HepG2 (cell line): Measurements from ENCODE around the gene PGAP1. TPM values are rescaled to one million over a fixed set of nuclear protein-coding genes. Genes with fewer than 3 reads are reported as not detected.

Experiments used
- IKZF4 ChIP-seq: sonication (generic); formaldehyde crosslinking; IDR thresholded peaks from 2 replicates; pipeline ENCODE4 v1.5.1; 2020; ENCODE audit warnings: borderline replicate concordance, mild to moderate bottlenecking, low read depth, missing genetic modification reagents; ENCODE audit errors: not compliant biosample characterization
- JARID2 ChIP-seq: sonication (generic); formaldehyde crosslinking; IDR thresholded peaks from 2 replicates; pipeline ENCODE4 v1.8.1; 2023; ENCODE audit warnings: missing genetic modification reagents, inconsistent platforms; ENCODE audit not compliant: insufficient replicate concordance
- JUN ChIP-seq: sonication (generic); formaldehyde crosslinking; IDR thresholded peaks from 2 replicates; pipeline ENCODE4 v1.4.0; 2020; ENCODE audit warnings: mild to moderate bottlenecking, missing genetic modification reagents
- KAT2B ChIP-seq: fragments of 150-350 bp; IDR thresholded peaks from 2 replicates; pipeline ENCODE4 v1.6.1; 2014; ENCODE audit warnings: low read depth, low read length, borderline replicate concordance
- KMT2B ChIP-seq: IDR thresholded peaks from 2 replicates; pipeline ENCODE4 v1.6.1; 2016; ENCODE audit warnings: missing genetic modification reagents, missing compliant biosample characterization
- MAFK ChIP-seq, 2 experiments: IDR thresholded peaks in 1 of 2; conservative IDR thresholded peaks in 1 of 2; 2 replicates each; pipeline ENCODE4 v1.6.1; 2011; ENCODE audit warnings: improper control_type of control experiment in 2 of 2, low read length in 2 of 2
- NR2F6 ChIP-seq, 2 experiments: IDR thresholded peaks; 2 replicates each; pipeline ENCODE4 v1.6.1; 2016; ENCODE audit warnings: antibody characterized with exemption in 1 of 2, mild to moderate bottlenecking in 1 of 2
- PPARG ChIP-seq: conservative IDR thresholded peaks from 2 replicates; pipeline ENCODE4 v1.6.1; 2016; ENCODE audit warnings: missing biosample characterization, missing genetic modification reagents
- U2AF1 ChIP-seq: fragments of 200-400 bp; formaldehyde crosslinking; optimal IDR thresholded peaks from 2 replicates; pipeline ENCODE3; 2017; ENCODE audit warnings: mild to moderate bottlenecking, low read depth, low read length
- ZFP62 ChIP-seq: sonication (generic); formaldehyde crosslinking; IDR thresholded peaks from 2 replicates; pipeline ENCODE4 v1.4.0; 2020; ENCODE audit warnings: missing genetic modification reagents
- ZFY ChIP-seq: sonication (generic); formaldehyde crosslinking; IDR thresholded peaks from 2 replicates; pipeline ENCODE4 v1.4.0; 2020; ENCODE audit warnings: missing genetic modification reagents
- ZNF225 ChIP-seq: sonication (generic); formaldehyde crosslinking; IDR thresholded peaks from 2 replicates; pipeline ENCODE4 v1.4.0; 2020; ENCODE audit warnings: mild to moderate bottlenecking, missing genetic modification reagents
- ZNF501 ChIP-seq: sonication (generic); formaldehyde crosslinking; IDR thresholded peaks from 2 replicates; pipeline ENCODE4 v1.5.1; 2020; ENCODE audit warnings: mild to moderate bottlenecking, moderate library complexity, missing genetic modification reagents
- ZNF724P ChIP-seq: sonication (generic); formaldehyde crosslinking; IDR thresholded peaks from 2 replicates; pipeline ENCODE4 v1.8.0; 2022; ENCODE audit warnings: missing genetic modification reagents, borderline replicate concordance
- polyA plus RNA-seq, 8 experiments: library from polyadenylated mRNA; depleted of rRNA in 3 of 8; stranded (reverse) in 7 of 8; unstranded in 1 of 8; fragments of >200 nt; fragmentation: Illumina TruSeq in 4 of 8; extraction: Trizol in 4 of 8; gene quantifications; 2 replicates each; pipeline versions ENCODE4 v1.2.1 to v1.2.3, GENCODE V29; 2011 to 2016; ENCODE audit warnings: low read depth in 4 of 8, missing spikeins in 1 of 8, mixed read lengths in 1 of 8; ENCODE audit not compliant: insufficient read depth in 1 of 8
- total RNA-seq, 5 experiments: library from RNA; depleted of rRNA; stranded (reverse); fragments of >200 nt; fragmentation: Illumina TruSeq; extraction: Trizol; gene quantifications; 2 replicates each; pipeline ENCODE4 v1.2.3, GENCODE V29; 2016; ENCODE audit warnings: low read depth in 1 of 5
- TF ChIP-seq, protein P1 (sequence below): IDR thresholded peaks from 2 replicates; pipeline ENCODE4 v1.6.1; 2016; ENCODE audit warnings: low read depth, missing genetic modification reagents, missing compliant biosample characterization
- TF ChIP-seq, protein P2 (sequence below): sonication (generic); formaldehyde crosslinking; IDR thresholded peaks from 2 replicates; pipeline ENCODE4 v1.9.0; 2021; ENCODE audit warnings: missing genetic modification reagents, mild to moderate bottlenecking, borderline replicate concordance
- TF ChIP-seq, protein P3 (sequence below): sonication (generic); formaldehyde crosslinking; IDR thresholded peaks from 2 replicates; pipeline ENCODE4 v1.4.0; 2020; ENCODE audit warnings: missing genetic modification reagents
- TF ChIP-seq, protein P4 (sequence below): sonication (generic); formaldehyde crosslinking; IDR thresholded peaks from 2 replicates; pipeline ENCODE4 v1.4.0; 2020; ENCODE audit warnings: mild to moderate bottlenecking, missing genetic modification reagents

The PGAP1 gene
- total and polyA plus RNA-seq, 2 of the 13 experiments (the other 11 are each of a cell fraction or from before 2014, with no cell fraction given): 4.1 to 6.4 TPM

DNA sequence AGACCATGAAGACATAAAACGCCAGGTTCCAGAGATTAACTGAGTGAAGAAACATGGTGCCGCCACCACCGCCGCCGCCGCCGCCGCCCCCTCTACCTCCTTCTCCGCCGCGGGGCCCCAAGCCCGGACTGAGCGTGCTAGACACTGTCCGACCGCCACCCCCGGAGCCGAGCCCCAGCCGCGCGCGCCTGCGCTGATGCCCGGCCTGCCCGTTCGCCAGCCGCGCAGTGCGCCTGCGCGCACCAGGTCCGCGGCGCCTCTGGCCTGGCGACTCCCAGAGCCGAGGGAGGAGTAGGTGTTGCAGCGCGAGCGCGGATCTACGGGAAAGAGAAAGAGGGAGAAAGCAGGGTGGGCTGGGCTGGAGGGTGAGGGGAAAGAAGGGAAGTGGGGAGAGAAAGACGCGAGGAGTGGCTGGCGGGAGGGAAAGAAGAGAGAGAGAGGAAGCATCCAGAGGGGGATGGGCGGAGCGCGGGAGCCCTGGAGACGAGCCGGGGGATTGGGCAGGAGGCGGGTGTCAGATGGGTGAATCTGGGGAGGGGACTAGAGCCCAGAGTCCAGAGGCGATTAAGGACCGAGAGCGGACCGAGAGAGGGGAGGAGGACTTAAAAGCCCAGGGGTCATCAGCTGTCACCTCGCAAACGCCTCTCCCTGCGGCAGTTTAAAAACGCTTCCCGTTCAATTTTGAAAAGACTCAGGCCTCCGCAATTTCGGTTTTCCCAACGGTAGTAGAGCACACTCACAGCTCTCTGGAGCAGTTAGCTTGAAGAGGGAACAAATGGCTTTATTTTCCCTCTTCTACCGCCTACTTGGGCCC is at the start of gene PGAP1 (continued):
- TF ChIP-seq ZNF724P (CRISPR knock-in tag) (peak; percentile 52; the same call in 1 of the 2 replicates), JARID2 (no peak), JUN (CRISPR knock-in tag) (0 out of 2 replicates have a peak, but pooled peaks have one; percentile 20), ZNF225 (CRISPR knock-in tag) (no peak), ZFY (CRISPR knock-in tag) (peak; percentile 95), KAT2B (no peak), KMT2B (CRISPR knock-in tag) (0 out of 2 replicates have a peak, but pooled peaks have one; percentile 68), ZNF501 (CRISPR knock-in tag) (no peak), MAFK (conservative IDR thresholded peaks at IDR 0.05 in 1 of 2, IDR thresholded peaks at IDR 0.05 in 1 of 2; ENCODE audit: low read length in 2 of 2) (no peak), U2AF1 (no peak), IKZF4 (CRISPR knock-in tag) (no peak), PPARG (CRISPR knock-in tag) (no peak), NR2F6 (IDR thresholded peaks at IDR 0.05) (peak; percentile 82), NR2F6 (CRISPR knock-in tag; IDR thresholded peaks at IDR 0.05) (peak; percentile 46), ZFP62 (CRISPR knock-in tag) (no peak)
- TF ChIP-seq, protein P1, sequence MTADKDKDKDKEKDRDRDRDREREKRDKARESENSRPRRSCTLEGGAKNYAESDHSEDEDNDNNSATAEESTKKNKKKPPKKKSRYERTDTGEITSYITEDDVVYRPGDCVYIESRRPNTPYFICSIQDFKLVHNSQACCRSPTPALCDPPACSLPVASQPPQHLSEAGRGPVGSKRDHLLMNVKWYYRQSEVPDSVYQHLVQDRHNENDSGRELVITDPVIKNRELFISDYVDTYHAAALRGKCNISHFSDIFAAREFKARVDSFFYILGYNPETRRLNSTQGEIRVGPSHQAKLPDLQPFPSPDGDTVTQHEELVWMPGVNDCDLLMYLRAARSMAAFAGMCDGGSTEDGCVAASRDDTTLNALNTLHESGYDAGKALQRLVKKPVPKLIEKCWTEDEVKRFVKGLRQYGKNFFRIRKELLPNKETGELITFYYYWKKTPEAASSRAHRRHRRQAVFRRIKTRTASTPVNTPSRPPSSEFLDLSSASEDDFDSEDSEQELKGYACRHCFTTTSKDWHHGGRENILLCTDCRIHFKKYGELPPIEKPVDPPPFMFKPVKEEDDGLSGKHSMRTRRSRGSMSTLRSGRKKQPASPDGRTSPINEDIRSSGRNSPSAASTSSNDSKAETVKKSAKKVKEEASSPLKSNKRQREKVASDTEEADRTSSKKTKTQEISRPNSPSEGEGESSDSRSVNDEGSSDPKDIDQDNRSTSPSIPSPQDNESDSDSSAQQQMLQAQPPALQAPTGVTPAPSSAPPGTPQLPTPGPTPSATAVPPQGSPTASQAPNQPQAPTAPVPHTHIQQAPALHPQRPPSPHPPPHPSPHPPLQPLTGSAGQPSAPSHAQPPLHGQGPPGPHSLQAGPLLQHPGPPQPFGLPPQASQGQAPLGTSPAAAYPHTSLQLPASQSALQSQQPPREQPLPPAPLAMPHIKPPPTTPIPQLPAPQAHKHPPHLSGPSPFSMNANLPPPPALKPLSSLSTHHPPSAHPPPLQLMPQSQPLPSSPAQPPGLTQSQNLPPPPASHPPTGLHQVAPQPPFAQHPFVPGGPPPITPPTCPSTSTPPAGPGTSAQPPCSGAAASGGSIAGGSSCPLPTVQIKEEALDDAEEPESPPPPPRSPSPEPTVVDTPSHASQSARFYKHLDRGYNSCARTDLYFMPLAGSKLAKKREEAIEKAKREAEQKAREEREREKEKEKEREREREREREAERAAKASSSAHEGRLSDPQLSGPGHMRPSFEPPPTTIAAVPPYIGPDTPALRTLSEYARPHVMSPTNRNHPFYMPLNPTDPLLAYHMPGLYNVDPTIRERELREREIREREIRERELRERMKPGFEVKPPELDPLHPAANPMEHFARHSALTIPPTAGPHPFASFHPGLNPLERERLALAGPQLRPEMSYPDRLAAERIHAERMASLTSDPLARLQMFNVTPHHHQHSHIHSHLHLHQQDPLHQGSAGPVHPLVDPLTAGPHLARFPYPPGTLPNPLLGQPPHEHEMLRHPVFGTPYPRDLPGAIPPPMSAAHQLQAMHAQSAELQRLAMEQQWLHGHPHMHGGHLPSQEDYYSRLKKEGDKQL (CRISPR knock-in tag): no peak; the same call in 1 of the 2 replicates
- TF ChIP-seq, protein P2, sequence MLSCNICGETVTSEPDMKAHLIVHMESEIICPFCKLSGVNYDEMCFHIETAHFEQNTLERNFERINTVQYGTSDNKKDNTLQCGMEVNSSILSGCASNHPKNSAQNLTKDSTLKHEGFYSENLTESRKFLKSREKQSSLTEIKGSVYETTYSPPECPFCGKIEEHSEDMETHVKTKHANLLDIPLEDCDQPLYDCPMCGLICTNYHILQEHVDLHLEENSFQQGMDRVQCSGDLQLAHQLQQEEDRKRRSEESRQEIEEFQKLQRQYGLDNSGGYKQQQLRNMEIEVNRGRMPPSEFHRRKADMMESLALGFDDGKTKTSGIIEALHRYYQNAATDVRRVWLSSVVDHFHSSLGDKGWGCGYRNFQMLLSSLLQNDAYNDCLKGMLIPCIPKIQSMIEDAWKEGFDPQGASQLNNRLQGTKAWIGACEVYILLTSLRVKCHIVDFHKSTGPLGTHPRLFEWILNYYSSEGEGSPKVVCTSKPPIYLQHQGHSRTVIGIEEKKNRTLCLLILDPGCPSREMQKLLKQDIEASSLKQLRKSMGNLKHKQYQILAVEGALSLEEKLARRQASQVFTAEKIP (CRISPR knock-in tag): no peak
- TF ChIP-seq, protein P3, sequence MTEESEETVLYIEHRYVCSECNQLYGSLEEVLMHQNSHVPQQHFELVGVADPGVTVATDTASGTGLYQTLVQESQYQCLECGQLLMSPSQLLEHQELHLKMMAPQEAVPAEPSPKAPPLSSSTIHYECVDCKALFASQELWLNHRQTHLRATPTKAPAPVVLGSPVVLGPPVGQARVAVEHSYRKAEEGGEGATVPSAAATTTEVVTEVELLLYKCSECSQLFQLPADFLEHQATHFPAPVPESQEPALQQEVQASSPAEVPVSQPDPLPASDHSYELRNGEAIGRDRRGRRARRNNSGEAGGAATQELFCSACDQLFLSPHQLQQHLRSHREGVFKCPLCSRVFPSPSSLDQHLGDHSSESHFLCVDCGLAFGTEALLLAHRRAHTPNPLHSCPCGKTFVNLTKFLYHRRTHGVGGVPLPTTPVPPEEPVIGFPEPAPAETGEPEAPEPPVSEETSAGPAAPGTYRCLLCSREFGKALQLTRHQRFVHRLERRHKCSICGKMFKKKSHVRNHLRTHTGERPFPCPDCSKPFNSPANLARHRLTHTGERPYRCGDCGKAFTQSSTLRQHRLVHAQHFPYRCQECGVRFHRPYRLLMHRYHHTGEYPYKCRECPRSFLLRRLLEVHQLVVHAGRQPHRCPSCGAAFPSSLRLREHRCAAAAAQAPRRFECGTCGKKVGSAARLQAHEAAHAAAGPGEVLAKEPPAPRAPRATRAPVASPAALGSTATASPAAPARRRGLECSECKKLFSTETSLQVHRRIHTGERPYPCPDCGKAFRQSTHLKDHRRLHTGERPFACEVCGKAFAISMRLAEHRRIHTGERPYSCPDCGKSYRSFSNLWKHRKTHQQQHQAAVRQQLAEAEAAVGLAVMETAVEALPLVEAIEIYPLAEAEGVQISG (CRISPR knock-in tag): peak; percentile 21
- TF ChIP-seq, protein P4, sequence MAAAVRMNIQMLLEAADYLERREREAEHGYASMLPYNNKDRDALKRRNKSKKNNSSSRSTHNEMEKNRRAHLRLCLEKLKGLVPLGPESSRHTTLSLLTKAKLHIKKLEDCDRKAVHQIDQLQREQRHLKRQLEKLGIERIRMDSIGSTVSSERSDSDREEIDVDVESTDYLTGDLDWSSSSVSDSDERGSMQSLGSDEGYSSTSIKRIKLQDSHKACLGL (CRISPR knock-in tag): no peak; the same call in 1 of the 2 replicates
